ENCODE measurements around the gene SLC2A3. TPM values are rescaled to one million over a fixed set of nuclear protein-coding genes. Genes with fewer than 3 reads are reported as not detected.
"Not testable (repeated sequence)": the region's sequence is repeated elsewhere in the genome, so short reads cannot be mapped to it uniquely, and the experiment has no call there.

Gene SLC2A3
- total RNA-seq, 1 experiment from 2014 or later, result 717 TPM

GRCh38 chr12:7959701-7960121, 23.7 kb upstream of the SLC2A3 start:
- H3K27ac Mint-ChIP-seq, result peak overlapping the region; percentile 97
- TF ChIP-seq MAX (CRISPR knock-in tag; IDR thresholded peaks at IDR 0.05), result 0 out of 2 replicates have a peak, but pooled peaks have one; percentile 39
- TF ChIP-seq FOXK1 (CRISPR knock-in tag; IDR thresholded peaks at IDR 0.05), result peak; percentile 69; the same call in 1 of the 2 replicates
- peak; percentile 81 for TF ChIP-seq ETV6 (CRISPR knock-in tag; IDR thresholded peaks at IDR 0.05)
- TF ChIP-seq TEAD1 (CRISPR knock-in tag; IDR thresholded peaks at IDR 0.05), result peak; percentile 67; the same call in 1 of the 2 replicates
- TF ChIP-seq FOXP4 (CRISPR knock-in tag; IDR thresholded peaks at IDR 0.05), result 0 out of 2 replicates have a peak, but pooled peaks have one; percentile 32
- TF ChIP-seq SP1 (CRISPR knock-in tag; conservative IDR thresholded peaks at IDR 0.05), result peak; percentile 48; the same call in 1 of the 2 replicates
- TF ChIP-seq, protein P1, sequence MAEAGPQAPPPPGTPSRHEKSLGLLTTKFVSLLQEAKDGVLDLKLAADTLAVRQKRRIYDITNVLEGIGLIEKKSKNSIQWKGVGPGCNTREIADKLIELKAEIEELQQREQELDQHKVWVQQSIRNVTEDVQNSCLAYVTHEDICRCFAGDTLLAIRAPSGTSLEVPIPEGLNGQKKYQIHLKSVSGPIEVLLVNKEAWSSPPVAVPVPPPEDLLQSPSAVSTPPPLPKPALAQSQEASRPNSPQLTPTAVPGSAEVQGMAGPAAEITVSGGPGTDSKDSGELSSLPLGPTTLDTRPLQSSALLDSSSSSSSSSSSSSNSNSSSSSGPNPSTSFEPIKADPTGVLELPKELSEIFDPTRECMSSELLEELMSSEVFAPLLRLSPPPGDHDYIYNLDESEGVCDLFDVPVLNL (CRISPR knock-in tag; IDR thresholded peaks at IDR 0.05; ENCODE audit: borderline replicate concordance, low read depth), result no peak
- TF ChIP-seq ZNF121 (CRISPR knock-in tag; IDR thresholded peaks at IDR 0.05), result no peak
- peaks cover 7% of the 10 kb centered on the region; the same call in 1 of the 2 replicates for H3K36me3 Mint-ChIP-seq
- DNase-seq (ENCODE audit: low spot score) (peak; percentile 70), ATAC-seq (peak; percentile 86)
- ChIA-PET CTCF (interaction anchor here (0.8 to 5.6 kb wide), 18 partner anchors 8 to 317 kb away, joined by 3 to 205 read pairs (median 6); partner anchors contain the start of gene SLC2A3), POLR2A (interaction anchor here (0.6 to 2.8 kb wide), 13 partner anchors 9 to 236 kb away, joined by 3 to 89 read pairs (median 3); partner anchors contain the start of gene SLC2A3)
- peak overlapping the region; percentile 75 for H3K4me3 Mint-ChIP-seq
- H3K27me3 Mint-ChIP-seq (ENCODE audit: low read depth), result no peaks in the 10 kb centered on the region
- peaks cover 48% of the 10 kb centered on the region for H3K4me1 Mint-ChIP-seq
- H3K9me3 Mint-ChIP-seq, result no peaks in the 10 kb centered on the region

- ChIA-PET CTCF (interaction anchor here (0.9 to 5.6 kb wide), 14 partner anchors 9 to 119 kb away, joined by 3 to 205 read pairs (median 6); partner anchors contain the start of gene SLC2A3), POLR2A (interaction anchor here (0.6 to 2.8 kb wide), 8 partner anchors 11 to 236 kb away, joined by 3 to 89 read pairs (median 4); partner anchors contain the start of gene SLC2A3)
- Mint-ChIP-seq H3K27ac (peak overlapping the region; percentile 97), H3K9me3 (no peaks in the 10 kb centered on the region), H3K27me3 (ENCODE audit: low read depth) (no peaks in the 10 kb centered on the region), H3K36me3 (peaks cover 3% of the 10 kb centered on the region; the same call in 1 of the 2 replicates), H3K4me3 (peak overlapping the region; percentile 75), H3K4me1 (peaks cover 46% of the 10 kb centered on the region)
- TF ChIP-seq GABPB1 (CRISPR knock-in tag; IDR thresholded peaks at IDR 0.05), result no peak
- TF ChIP-seq FOXP1 (CRISPR knock-in tag; IDR thresholded peaks at IDR 0.05; ENCODE audit: borderline replicate concordance), result no peak
- TF ChIP-seq ZNF416 (CRISPR knock-in tag; IDR thresholded peaks at IDR 0.05), result no peak
- no peak for TF ChIP-seq RORB (CRISPR knock-in tag; IDR thresholded peaks at IDR 0.05)
- no peak for TF ChIP-seq ZNF425 (CRISPR knock-in tag; conservative IDR thresholded peaks at IDR 0.05)
- TF ChIP-seq, protein P1 (CRISPR knock-in tag; IDR thresholded peaks at IDR 0.05; ENCODE audit: borderline replicate concordance, low read depth), result no peak
- no peak for TF ChIP-seq CREM (CRISPR knock-in tag; IDR thresholded peaks at IDR 0.05)
- ATAC-seq (peak; percentile 12), DNase-seq (ENCODE audit: low spot score) (no peak)
These were observed 23.3 kb upstream of the SLC2A3 start for GRCh38 chr12:7959278-7959677.

GRCh38 chr12:7954877-7955276, 18.9 kb upstream of the SLC2A3 start:
- H3K9me3 Mint-ChIP-seq; ATAC-seq; POLR2A ChIA-PET; DNase-seq (ENCODE audit: low spot score); H3K36me3 Mint-ChIP-seq; H3K27ac Mint-ChIP-seq; H3K4me3 Mint-ChIP-seq; H3K27me3 Mint-ChIP-seq (ENCODE audit: low read depth): not testable (repeated sequence)
- H3K4me1 Mint-ChIP-seq, result peaks cover 23% of the 10 kb centered on the region
- CTCF ChIA-PET, result interaction anchor here (1.6 kb wide), 1 partner anchor 17 kb away, joined by 5 read pairs; no protein-coding TSS in a partner anchor

GRCh38 chr12:7954418-7954817, 18.4 kb upstream of the SLC2A3 start:
- ATAC-seq, result not testable (repeated sequence)

GRCh38 chr12:7953912-7954311, 17.9 kb upstream of the SLC2A3 start:
- H3K36me3 Mint-ChIP-seq; H3K4me3 Mint-ChIP-seq; POLR2A ChIA-PET; CTCF ChIA-PET; ATAC-seq; H3K9me3 Mint-ChIP-seq; H3K27me3 Mint-ChIP-seq (ENCODE audit: low read depth); DNase-seq (ENCODE audit: low spot score): not testable (repeated sequence)
- peaks cover 15% of the 10 kb centered on the region for H3K4me1 Mint-ChIP-seq
- peak overlapping the region; percentile 49; the same call in 1 of the 2 replicates for H3K27ac Mint-ChIP-seq

More at GRCh38 chr12:7954418-7954817, 18.4 kb upstream of the SLC2A3 start:
- H3K27me3 Mint-ChIP-seq (ENCODE audit: low read depth); H3K36me3 Mint-ChIP-seq; POLR2A ChIA-PET; DNase-seq (ENCODE audit: low spot score); H3K4me3 Mint-ChIP-seq; H3K9me3 Mint-ChIP-seq; CTCF ChIA-PET; H3K27ac Mint-ChIP-seq: not testable (repeated sequence)
- peaks cover 18% of the 10 kb centered on the region for H3K4me1 Mint-ChIP-seq

All from WTC11 (cell line).